ENCODE results near the gene SYT13. TPM values are rescaled to one million over a fixed set of nuclear protein-coding genes. Genes with fewer than 3 reads are reported as not detected.

Gene SYT13
- total and polyA plus RNA-seq, 10 of the 15 experiments (the other 5 are each of a cell fraction or from before 2014, with no cell fraction given), result not detected

DNA sequence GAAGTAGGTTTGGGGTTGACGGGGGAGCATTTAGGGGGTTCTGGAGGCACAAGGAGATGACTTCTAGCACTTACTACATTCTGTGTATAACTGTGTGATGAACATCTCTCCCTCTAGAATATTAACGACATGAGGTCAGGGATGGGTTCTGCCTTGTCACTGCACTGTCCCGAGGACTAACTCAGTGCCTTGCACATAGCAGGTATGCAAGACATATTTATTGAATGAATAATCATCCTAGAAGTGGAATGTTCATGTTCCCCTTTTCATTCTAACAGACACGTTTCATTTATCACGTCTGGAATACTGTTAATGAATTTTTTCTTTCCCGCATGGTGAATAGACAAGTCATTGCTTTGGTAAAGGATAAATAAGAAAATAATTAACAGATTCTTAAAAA, 12.6 kb downstream of the SYT13 start:
- no peaks in the 10 kb centered on the region for H3K79me2 ChIP-seq (ENCODE audit: control insufficient read depth, insufficient read depth, low read length)
- H3K4me3 ChIP-seq, result no peak overlapping the region
- no peaks in the 10 kb centered on the region for H3K9me3 ChIP-seq (replicated peaks; ENCODE audit: control insufficient read depth, insufficient read depth, low read length)
- H4K20me1 ChIP-seq (ENCODE audit: control insufficient read depth, insufficient read depth), result no peaks in the 10 kb centered on the region
- ChIA-PET POLR2A (no interaction called here), SMC1A (ENCODE audit: uncharacterized antibody, unreplicated experiment) (no interaction called here), CTCF (no interaction called here), RAD21 (ENCODE audit: unreplicated experiment) (no interaction called here)
- H2AFZ ChIP-seq (ENCODE audit: control insufficient read depth, low read depth, low read length), result no peak overlapping the region
- TF ChIP-seq SPI1 (IDR thresholded peaks at IDR 0.05; ENCODE audit: borderline replicate concordance, insufficient read depth, low read depth, low read length), result no peak
- TF ChIP-seq MEF2B (IDR thresholded peaks at IDR 0.05; ENCODE audit: partially characterized antibody, poor library complexity, severe bottlenecking), result no peak
- TF ChIP-seq HDAC2 (IDR thresholded peaks at IDR 0.05), result no peak
- TF ChIP-seq POU2F2 (IDR thresholded peaks at IDR 0.05; ENCODE audit: borderline replicate concordance, low read depth, low read length), result no peak
- TF ChIP-seq, protein P1, sequence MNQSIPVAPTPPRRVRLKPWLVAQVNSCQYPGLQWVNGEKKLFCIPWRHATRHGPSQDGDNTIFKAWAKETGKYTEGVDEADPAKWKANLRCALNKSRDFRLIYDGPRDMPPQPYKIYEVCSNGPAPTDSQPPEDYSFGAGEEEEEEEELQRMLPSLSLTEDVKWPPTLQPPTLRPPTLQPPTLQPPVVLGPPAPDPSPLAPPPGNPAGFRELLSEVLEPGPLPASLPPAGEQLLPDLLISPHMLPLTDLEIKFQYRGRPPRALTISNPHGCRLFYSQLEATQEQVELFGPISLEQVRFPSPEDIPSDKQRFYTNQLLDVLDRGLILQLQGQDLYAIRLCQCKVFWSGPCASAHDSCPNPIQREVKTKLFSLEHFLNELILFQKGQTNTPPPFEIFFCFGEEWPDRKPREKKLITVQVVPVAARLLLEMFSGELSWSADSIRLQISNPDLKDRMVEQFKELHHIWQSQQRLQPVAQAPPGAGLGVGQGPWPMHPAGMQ (IDR thresholded peaks at IDR 0.05; ENCODE audit: borderline replicate concordance), result no peak
- no peak for TF ChIP-seq BACH1 (IDR thresholded peaks at IDR 0.05; ENCODE audit: borderline replicate concordance)
- no peak for TF ChIP-seq SIN3A (IDR thresholded peaks at IDR 0.05; ENCODE audit: low read depth, low read length)
- no peak for TF ChIP-seq NFYA (IDR thresholded peaks at IDR 0.05; ENCODE audit: borderline replicate concordance, low read depth, low read length)
- no peak for TF ChIP-seq EGR1 (IDR thresholded peaks at IDR 0.05; ENCODE audit: borderline replicate concordance in 1 of 2, low read depth in 2 of 2, low read length in 2 of 2)
- no peak for TF ChIP-seq RBBP5 (conservative IDR thresholded peaks at IDR 0.05)
- TF ChIP-seq TARDBP (IDR thresholded peaks at IDR 0.05; ENCODE audit: borderline replicate concordance), result no peak
- TF ChIP-seq WRNIP1 (IDR thresholded peaks at IDR 0.05; ENCODE audit: borderline replicate concordance, low read depth, low read length), result no peak
- TF ChIP-seq HDAC6 (IDR thresholded peaks at IDR 0.05; ENCODE audit: unreplicated experiment), result no peak
- TF ChIP-seq BHLHE40 (IDR thresholded peaks at IDR 0.05; ENCODE audit: borderline replicate concordance in 1 of 2, low read depth in 2 of 2, low read length in 1 of 2), result no peak
- no peak for TF ChIP-seq NRF1 (conservative IDR thresholded peaks at IDR 0.05; ENCODE audit: low read depth, low read length)
- H3K27me3 ChIP-seq (replicated peaks in 1 of 2; ENCODE audit: control insufficient read depth in 2 of 2, insufficient read depth in 2 of 2, low read length in 1 of 2), result 0 out of 4 replicates have a peak, but pooled peaks cover 0 to 2% of the 10 kb centered on the region in 2 experiments
- in situ Hi-C loops (cut with MboI) (no loop called here), intact Hi-C loops (cut with micrococcal nuclease; ENCODE audit: unreplicated experiment) (no loop called here)
- no peak for ATAC-seq
- no peak for DNase-seq (ENCODE audit: low read depth, low spot score)
- no peak overlapping the region for H3K27ac ChIP-seq (ENCODE audit: control insufficient read depth, insufficient read depth)
- H3K4me2 ChIP-seq (ENCODE audit: control insufficient read depth, insufficient read depth), result no peak overlapping the region
- no peak for FAIRE-seq
- no peaks in the 10 kb centered on the region for H3K36me3 ChIP-seq (ENCODE audit: control insufficient read depth in 2 of 2, insufficient read depth in 2 of 2, low read length in 1 of 2)
- WGBS (ENCODE audit: insufficient coverage, insufficient replicate concordance, low lambda C conversion rate, missing lambda C conversion rate), result 33% methylated on average over 6 of the region's 6 CpGs
- H3K9ac ChIP-seq (ENCODE audit: control insufficient read depth, insufficient read depth, low read length), result no peak overlapping the region
- BruUV-seq (replicated peaks), result no TSS peak
- H3K4me1 ChIP-seq (ENCODE audit: control insufficient read depth, insufficient read depth, low read length), result no peaks in the 10 kb centered on the region

Data from GM12878 (cell line).